HepG2 (cell line): ENCODE measurements around the gene CAMKK1. TPM values are rescaled to one million over a fixed set of nuclear protein-coding genes. Genes with fewer than 3 reads are reported as not detected.

ENCODE experiments used
- KAT8 ChIP-seq: IDR thresholded peaks from 2 replicates; pipeline ENCODE4 v1.6.1; 2016; ENCODE audit warnings: missing genetic modification reagents, missing compliant biosample characterization
- MTF2 ChIP-seq: sonication (generic); formaldehyde crosslinking; IDR thresholded peaks from 2 replicates; pipeline ENCODE4 v1.5.0; 2020; ENCODE audit warnings: missing genetic modification reagents, borderline replicate concordance
- PHB2 ChIP-seq: fragments of 450-650 bp; IDR thresholded peaks from 2 replicates; pipeline ENCODE4 v1.6.1; 2018; ENCODE audit not compliant: partially characterized antibody
- RNF219 ChIP-seq: sonication (generic); formaldehyde crosslinking; IDR thresholded peaks from 2 replicates; pipeline ENCODE4 v1.5.0; 2020; ENCODE audit warnings: mild to moderate bottlenecking, missing genetic modification reagents
- TP53 ChIP-seq: sonication (generic); formaldehyde crosslinking; conservative IDR thresholded peaks from 2 replicates; pipeline ENCODE4 v1.4.0; 2020; ENCODE audit warnings: missing genetic modification reagents
- U2AF1 ChIP-seq: fragments of 200-400 bp; formaldehyde crosslinking; optimal IDR thresholded peaks from 2 replicates; pipeline ENCODE3; 2017; ENCODE audit warnings: mild to moderate bottlenecking, low read depth, low read length
- WIZ ChIP-seq: sonication (generic); formaldehyde crosslinking; IDR thresholded peaks from 2 replicates; pipeline ENCODE4 v1.5.1; 2020; ENCODE audit warnings: mild to moderate bottlenecking, missing genetic modification reagents
- ZBTB39 ChIP-seq: sonication (generic); formaldehyde crosslinking; IDR thresholded peaks from 2 replicates; pipeline ENCODE4 v1.5.0; 2020; ENCODE audit warnings: missing genetic modification reagents
- ZMYM3 ChIP-seq: sonication (generic); formaldehyde crosslinking; IDR thresholded peaks from 2 replicates; pipeline ENCODE4 v1.5.1; 2020; ENCODE audit warnings: mild to moderate bottlenecking, missing genetic modification reagents
- ZNF546 ChIP-seq: sonication (generic); formaldehyde crosslinking; conservative IDR thresholded peaks from 2 replicates; pipeline ENCODE4 v1.8.1; 2023; ENCODE audit warnings: mild to moderate bottlenecking, missing genetic modification reagents
- ZNF567 ChIP-seq: sonication (generic); formaldehyde crosslinking; IDR thresholded peaks from 2 replicates; pipeline ENCODE4 v1.8.1; 2023; ENCODE audit warnings: mild to moderate bottlenecking, missing genetic modification reagents, borderline replicate concordance
- ZNF75D ChIP-seq: sonication (generic); formaldehyde crosslinking; IDR thresholded peaks from 2 replicates; pipeline ENCODE4 v1.8.1; 2023; ENCODE audit warnings: missing genetic modification reagents, mild to moderate bottlenecking, borderline replicate concordance
- ZNF800 ChIP-seq: sonication (generic); formaldehyde crosslinking; IDR thresholded peaks from 2 replicates; pipeline ENCODE4 v1.4.0; 2020; ENCODE audit warnings: missing genetic modification reagents
- polyA plus RNA-seq, 8 experiments: library from polyadenylated mRNA; depleted of rRNA in 3 of 8; stranded (reverse) in 7 of 8; unstranded in 1 of 8; fragments of >200 nt; fragmentation: Illumina TruSeq in 4 of 8; extraction: Trizol in 4 of 8; gene quantifications; 2 replicates each; pipeline versions ENCODE4 v1.2.1 to v1.2.3, GENCODE V29; 2011 to 2016; ENCODE audit warnings: low read depth in 4 of 8, missing spikeins in 1 of 8, mixed read lengths in 1 of 8; ENCODE audit not compliant: insufficient read depth in 1 of 8
- total RNA-seq, 5 experiments: library from RNA; depleted of rRNA; stranded (reverse); fragments of >200 nt; fragmentation: Illumina TruSeq; extraction: Trizol; gene quantifications; 2 replicates each; pipeline ENCODE4 v1.2.3, GENCODE V29; 2016; ENCODE audit warnings: low read depth in 1 of 5
- TF ChIP-seq, protein P1 (sequence below): sonication (generic); formaldehyde crosslinking; IDR thresholded peaks from 2 replicates; pipeline ENCODE4 v1.4.0; 2020; ENCODE audit warnings: mild to moderate bottlenecking, low read depth, missing genetic modification reagents
- TF ChIP-seq, protein P2 (sequence below): sonication (generic); formaldehyde crosslinking; IDR thresholded peaks from 2 replicates; pipeline ENCODE4 v1.4.0; 2020; ENCODE audit warnings: missing genetic modification reagents
- TF ChIP-seq, protein P3 (sequence below): sonication (generic); formaldehyde crosslinking; IDR thresholded peaks from 2 replicates; pipeline ENCODE4 v1.5.0; 2020; ENCODE audit warnings: missing genetic modification reagents, mild to moderate bottlenecking, borderline replicate concordance

Gene CAMKK1
- total and polyA plus RNA-seq, 2 of the 13 experiments (the other 11 are each of a cell fraction or from before 2014, with no cell fraction given): 1.5 to 1.6 TPM

- peak; percentile 62; the same call in 1 of the 2 replicates for TF ChIP-seq ZNF75D (CRISPR knock-in tag)
- no peak for TF ChIP-seq WIZ (CRISPR knock-in tag)
- peak; percentile 94 for TF ChIP-seq KAT8 (CRISPR knock-in tag)
- TF ChIP-seq ZNF800 (CRISPR knock-in tag): no peak; the same call in 1 of the 2 replicates
- no peak for TF ChIP-seq ZBTB39 (CRISPR knock-in tag)
- TF ChIP-seq, protein P1, sequence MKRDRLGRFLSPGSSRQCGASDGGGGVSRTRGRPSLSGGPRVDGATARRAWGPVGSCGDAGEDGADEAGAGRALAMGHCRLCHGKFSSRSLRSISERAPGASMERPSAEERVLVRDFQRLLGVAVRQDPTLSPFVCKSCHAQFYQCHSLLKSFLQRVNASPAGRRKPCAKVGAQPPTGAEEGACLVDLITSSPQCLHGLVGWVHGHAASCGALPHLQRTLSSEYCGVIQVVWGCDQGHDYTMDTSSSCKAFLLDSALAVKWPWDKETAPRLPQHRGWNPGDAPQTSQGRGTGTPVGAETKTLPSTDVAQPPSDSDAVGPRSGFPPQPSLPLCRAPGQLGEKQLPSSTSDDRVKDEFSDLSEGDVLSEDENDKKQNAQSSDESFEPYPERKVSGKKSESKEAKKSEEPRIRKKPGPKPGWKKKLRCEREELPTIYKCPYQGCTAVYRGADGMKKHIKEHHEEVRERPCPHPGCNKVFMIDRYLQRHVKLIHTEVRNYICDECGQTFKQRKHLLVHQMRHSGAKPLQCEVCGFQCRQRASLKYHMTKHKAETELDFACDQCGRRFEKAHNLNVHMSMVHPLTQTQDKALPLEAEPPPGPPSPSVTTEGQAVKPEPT (CRISPR knock-in tag): no peak
- TF ChIP-seq PHB2: no peak
- TF ChIP-seq, protein P2, sequence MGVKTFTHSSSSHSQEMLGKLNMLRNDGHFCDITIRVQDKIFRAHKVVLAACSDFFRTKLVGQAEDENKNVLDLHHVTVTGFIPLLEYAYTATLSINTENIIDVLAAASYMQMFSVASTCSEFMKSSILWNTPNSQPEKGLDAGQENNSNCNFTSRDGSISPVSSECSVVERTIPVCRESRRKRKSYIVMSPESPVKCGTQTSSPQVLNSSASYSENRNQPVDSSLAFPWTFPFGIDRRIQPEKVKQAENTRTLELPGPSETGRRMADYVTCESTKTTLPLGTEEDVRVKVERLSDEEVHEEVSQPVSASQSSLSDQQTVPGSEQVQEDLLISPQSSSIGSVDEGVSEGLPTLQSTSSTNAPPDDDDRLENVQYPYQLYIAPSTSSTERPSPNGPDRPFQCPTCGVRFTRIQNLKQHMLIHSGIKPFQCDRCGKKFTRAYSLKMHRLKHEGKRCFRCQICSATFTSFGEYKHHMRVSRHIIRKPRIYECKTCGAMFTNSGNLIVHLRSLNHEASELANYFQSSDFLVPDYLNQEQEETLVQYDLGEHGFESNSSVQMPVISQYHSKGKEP: peak; percentile 82; the same call in 1 of the 2 replicates
- TF ChIP-seq ZNF567 (CRISPR knock-in tag): no peak
- TF ChIP-seq TP53 (CRISPR knock-in tag): no peak
- TF ChIP-seq ZMYM3: peak; percentile 62
- TF ChIP-seq MTF2 (CRISPR knock-in tag): peak; percentile 53; the same call in 1 of the 2 replicates
- peak; percentile 100 for TF ChIP-seq U2AF1
- TF ChIP-seq, protein P3, sequence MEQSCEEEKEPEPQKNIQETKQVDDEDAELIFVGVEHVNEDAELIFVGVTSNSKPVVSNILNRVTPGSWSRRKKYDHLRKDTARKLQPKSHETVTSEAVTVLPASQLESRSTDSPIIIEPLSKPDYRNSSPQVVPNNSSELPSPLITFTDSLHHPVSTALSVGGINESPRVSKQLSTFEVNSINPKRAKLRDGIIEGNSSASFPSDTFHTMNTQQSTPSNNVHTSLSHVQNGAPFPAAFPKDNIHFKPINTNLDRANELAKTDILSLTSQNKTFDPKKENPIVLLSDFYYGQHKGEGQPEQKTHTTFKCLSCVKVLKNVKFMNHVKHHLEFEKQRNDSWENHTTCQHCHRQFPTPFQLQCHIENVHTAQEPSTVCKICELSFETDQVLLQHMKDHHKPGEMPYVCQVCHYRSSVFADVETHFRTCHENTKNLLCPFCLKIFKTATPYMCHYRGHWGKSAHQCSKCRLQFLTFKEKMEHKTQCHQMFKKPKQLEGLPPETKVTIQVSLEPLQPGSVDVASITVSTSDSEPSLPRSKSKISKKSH (CRISPR knock-in tag): peak; percentile 42; the same call in 1 of the 2 replicates
- TF ChIP-seq RNF219 (CRISPR knock-in tag): no peak
- peak; percentile 38; the same call in 1 of the 2 replicates for TF ChIP-seq ZNF546 (CRISPR knock-in tag)
These were observed 47.0 kb downstream of the CAMKK1 start, which contains the start of gene NCBP3 (continued) for GRCh38 chr17:3845621-3846436.
